Transverse colon (tissue), 4 donors: Measurements from ENCODE around the gene KIAA0232. TPM values are rescaled to one million over a fixed set of nuclear protein-coding genes. Genes with fewer than 3 reads are reported as not detected.
"Not testable (repeated sequence)": the region's sequence is repeated elsewhere in the genome, so short reads cannot be mapped to it uniquely, and the experiment has no call there.

Experiments
- DNase-seq: peaks from one replicate; pipeline ENCODE4 v3.0.0-alpha.2; 2019
- H3K27ac ChIP-seq, 4 donors: fragments of 200-600 bp; sonication (generic); 2 replicates each; pipeline ENCODE4 v1.5.1; 2016 to 2018; ENCODE audit warnings: inconsistent platforms in 4 of 4
- H3K27me3 ChIP-seq: fragments of 200-600 bp; sonication (generic); 2 replicates; pipeline ENCODE4 v1.5.1; 2017; ENCODE audit warnings: inconsistent platforms
- H3K36me3 ChIP-seq, 4 donors: fragments of 200-600 bp; sonication (generic); 2 replicates each; pipeline ENCODE4 v1.5.1; 2017 to 2019; ENCODE audit warnings: inconsistent platforms in 4 of 4
- H3K4me1 ChIP-seq, 4 donors: fragments of 200-600 bp; sonication (generic); 2 replicates each; pipeline ENCODE4 v1.5.1; 2017 to 2020; ENCODE audit warnings: inconsistent platforms in 4 of 4
- H3K4me3 ChIP-seq, 4 donors: fragments of 200-600 bp; sonication (generic); 1 replicate in 1 of 4; 2 replicates in 3 of 4; pipeline versions ENCODE4 v1.5.1 to v1.6.1; 2017 to 2019; ENCODE audit warnings: inconsistent platforms in 4 of 4
- H3K9me3 ChIP-seq, 2 donors: fragments of 200-600 bp; sonication (generic); 2 replicates each; pipeline ENCODE4 v1.5.1; 2017 to 2019; ENCODE audit warnings: inconsistent platforms in 2 of 2
- CTCF ChIP-seq, 5 experiments: fragments of 200-600 bp in 3 of 5; fragments of 450-650 bp in 2 of 5; sonication (generic) in 3 of 5; IDR thresholded peaks; 1 replicate in 2 of 5; 2 replicates in 3 of 5; pipeline ENCODE4 v1.5.1; 2016 to 2017; ENCODE audit warnings: antibody characterized with exemption in 5 of 5, inconsistent platforms in 3 of 5, mild to moderate bottlenecking in 2 of 5, moderate library complexity in 1 of 5
- EP300 ChIP-seq: sonication (generic); formaldehyde crosslinking; IDR thresholded peaks from one replicate; pipeline ENCODE4 v1.6.1; 2017; ENCODE audit warnings: antibody characterized with exemption, low read depth
- POLR2A ChIP-seq: fragments of 450-650 bp; IDR thresholded peaks from one replicate; pipeline ENCODE4 v1.6.1; 2016; ENCODE audit warnings: antibody characterized with exemption, mild to moderate bottlenecking, moderate library complexity
- POLR2AphosphoS5 ChIP-seq, 3 donors: sonication (generic); formaldehyde crosslinking; IDR thresholded peaks; one replicate each; pipeline ENCODE4 v1.6.1; 2016; ENCODE audit warnings: antibody characterized with exemption in 3 of 3
- WGBS, 2 donors: methylation state at CpG; one replicate each; pipeline ENCODE4 v1.1.5; 2018; ENCODE audit warnings: low coverage in 1 of 2; 5-methylcytosine and 5-hydroxymethylcytosine counted together
- in situ Hi-C, 4 donors: fragments of 200-750 bp; cut with MboI; loops; one replicate each; pipeline versions ENCODE4 v1.15.0 to v1.15.1; 2017; ENCODE audit warnings: low sequenced_read_pairs in 3 of 4, low pct_ligation_motif_present in 1 of 4, low pct_unique_long_range_greater_than_20kb in 1 of 4
- intact Hi-C: fragments of 100-400 bp; cut with DNase I; formaldehyde crosslinking; loops from one replicate; pipeline ENCODE4 v1.15.1; 2023; ENCODE audit warnings: low total_unique reads
- total RNA-seq, 4 donors: library from RNA; depleted of rRNA; stranded (reverse); fragments of >200 nt; gene quantifications; one replicate each; pipeline ENCODE4 v1.1.0, GENCODE V29; 2016

The KIAA0232 gene
- total RNA-seq, 4 donors from 2014 or later, result 17.9 to 83.4 (median 43.0) TPM

GRCh38 chr4:6834867-6835266 is 52.3 kb downstream of the KIAA0232 start:
- WGBS, 2 donors, result 99 to 100% methylated on average over 2 to 3 of the region's 3 CpGs
- H3K27ac ChIP-seq, result no peak overlapping the region
- H3K4me3 ChIP-seq, result no peak overlapping the region
- intact Hi-C loops (no loop called here), in situ Hi-C loops (no loop called here)
- no peak for TF ChIP-seq EP300
- no peaks in the 10 kb centered on the region for H3K9me3 ChIP-seq
- no peak for DNase-seq
- H3K4me1 ChIP-seq, result peaks cover 0 to 7% (median 2%) of the 10 kb centered on the region in 4 donors
- H3K27me3 ChIP-seq, result no peaks in the 10 kb centered on the region
- peaks cover 0 to 12% (median 3%) of the 10 kb centered on the region in 4 donors for H3K36me3 ChIP-seq

- intact Hi-C loops, in situ Hi-C loops, DNase-seq, H3K4me3 ChIP-seq, H3K27me3 ChIP-seq, H3K9me3 ChIP-seq, H3K27ac ChIP-seq: not testable (repeated sequence)
- H3K36me3 ChIP-seq, result peaks cover 0 to 12% (median 3%) of the 10 kb centered on the region in 4 donors
- H3K4me1 ChIP-seq, result peaks cover 0 to 12% (median 2%) of the 10 kb centered on the region in 4 donors
- 87 to 95% methylated on average over 4 of the region's 4 CpGs for WGBS, 2 donors
Measured at GRCh38 chr4:6835616-6836015, 53.1 kb downstream of the KIAA0232 start.

- intact Hi-C loops, H3K36me3 ChIP-seq, in situ Hi-C loops, DNase-seq, H3K9me3 ChIP-seq, H3K4me3 ChIP-seq, H3K27ac ChIP-seq, H3K27me3 ChIP-seq: not testable (repeated sequence)
- 95% methylated on average over 34 of the region's 34 CpGs; no CpG with 5 or more reads in 1 of the 2 donors for WGBS, 2 donors
- peaks cover 0 to 12% (median 2%) of the 10 kb centered on the region in 4 donors for H3K4me1 ChIP-seq
Measured at GRCh38 chr4:6837106-6837505, 54.6 kb downstream of the KIAA0232 start.

- no peak overlapping the region for H3K27ac ChIP-seq
- peaks cover 0 to 12% (median 2%) of the 10 kb centered on the region in 4 donors for H3K4me1 ChIP-seq
- intact Hi-C loops (no loop called here), in situ Hi-C loops (no loop called here)
- H3K27me3 ChIP-seq, result no peaks in the 10 kb centered on the region
- TF ChIP-seq EP300 (no peak), POLR2A (no peak), POLR2AphosphoS5 (IDR thresholded peaks at IDR 0.05) (no peak), CTCF (IDR thresholded peaks at IDR 0.05) (no peak)
- peaks cover 0 to 5% (median 0%) of the 10 kb centered on the region in 4 donors for H3K36me3 ChIP-seq
- no peak overlapping the region for H3K4me3 ChIP-seq
- WGBS, 2 donors, result 78 to 83% methylated on average over 2 to 4 of the region's 4 CpGs
- no peak for DNase-seq
- no peaks in the 10 kb centered on the region for H3K9me3 ChIP-seq
Measured at GRCh38 chr4:6839579-6839978, 57.1 kb downstream of the KIAA0232 start.

- 54 to 70% methylated on average over 4 to 8 of the region's 8 CpGs for WGBS, 2 donors
- in situ Hi-C loops (no loop called here), intact Hi-C loops (no loop called here)
- no peak for TF ChIP-seq POLR2AphosphoS5 (IDR thresholded peaks at IDR 0.05)
- no peak for TF ChIP-seq POLR2A
- TF ChIP-seq CTCF (IDR thresholded peaks at IDR 0.05), result no peak
- no peak for TF ChIP-seq EP300
- Histone ChIP-seq H3K9me3 (no peaks in the 10 kb centered on the region), H3K27ac (peak overlapping the region in 1 of 4 donors; percentile 11), H3K36me3 (peaks cover 0 to 5% (median 0%) of the 10 kb centered on the region in 4 donors), H3K4me3 (no peak overlapping the region), H3K4me1 (peaks cover 0 to 12% (median 2%) of the 10 kb centered on the region in 4 donors), H3K27me3 (no peaks in the 10 kb centered on the region)
- DNase-seq, result no peak
Measured at GRCh38 chr4:6840062-6840976, 57.8 kb downstream of the KIAA0232 start.
